Stimulated activated CD4-positive, alpha-beta T cell treated with anti-CD3 and anti-CD28 coated beads, Interleukin-4, amount 100 ng/mL, for 24 hours (primary cell): ENCODE results near the gene EPS8L2.

Experiments used
- DNase-seq: peaks from one replicate; pipeline ENCODE4 v3.0.0-alpha.2; 2020

Gene EPS8L2

GRCh38 chr11:763549-764321 is 57.7 kb downstream of the EPS8L2 start:
- DNase-seq: no peak

GRCh38 chr11:764322-765024 is 58.4 kb downstream of the EPS8L2 start:
- DNase-seq: no peak

GRCh38 chr11:765025-765801 is 59.2 kb downstream of the EPS8L2 start:
- peak; percentile 62 for DNase-seq

- no peak for DNase-seq
Observed at GRCh38 chr11:765802-766091, 59.7 kb downstream of the EPS8L2 start.

- no peak for DNase-seq
Observed at GRCh38 chr11:766106-766935, 60.3 kb downstream of the EPS8L2 start.

GRCh38 chr11:766936-767210 is 60.8 kb downstream of the EPS8L2 start:
- no peak for DNase-seq

- no peak for DNase-seq
Observed at GRCh38 chr11:767238-767637, 61.2 kb downstream of the EPS8L2 start.

GRCh38 chr11:769887-770641 is 64.0 kb downstream of the EPS8L2 start:
- DNase-seq: no peak

- no peak for DNase-seq
Observed at GRCh38 chr11:770642-771616, 64.9 kb downstream of the EPS8L2 start.

GRCh38 chr11:771617-772204 is 65.7 kb downstream of the EPS8L2 start:
- no peak for DNase-seq

- DNase-seq: no peak
Observed at GRCh38 chr11:772429-773390, 66.7 kb downstream of the EPS8L2 start.

GRCh38 chr11:773425-773824 is 67.4 kb downstream of the EPS8L2 start:
- DNase-seq: no peak

- no peak for DNase-seq
Observed at GRCh38 chr11:773830-774229, 67.8 kb downstream of the EPS8L2 start.

- DNase-seq: no peak
Observed at GRCh38 chr11:774873-775592, 69.0 kb downstream of the EPS8L2 start.

GRCh38 chr11:776263-776560 is 70.2 kb downstream of the EPS8L2 start:
- no peak for DNase-seq

GRCh38 chr11:776561-777287 is 70.7 kb downstream of the EPS8L2 start:
- no peak for DNase-seq
